Inflammatory macrophage treated with lipopolysaccharide for 4 hours (primary cell): ENCODE measurements around the gene BAIAP2.

Source experiments
- DNase-seq: peaks from one replicate; pipeline ENCODE4 v3.0.0-alpha.2; 2020

BAIAP2 gene

GRCh38 chr17:81034779-81035520 is at the start of gene BAIAP2:
TSS of gene BAIAP2 (plus strand) at chr17:81035151. CDS start at chr17:81035255, 104 bp downstream.
- peak; percentile 94 for DNase-seq

- no peak for DNase-seq
These were observed 48.9 kb upstream of the BAIAP2 start for GRCh38 chr17:80986046-80986445.

- DNase-seq: peak; percentile 56
These were observed 48.0 kb upstream of the BAIAP2 start for GRCh38 chr17:80986816-80987475.

- DNase-seq: no peak
These were observed 47.0 kb upstream of the BAIAP2 start for GRCh38 chr17:80987941-80988461.

- no peak for DNase-seq
These were observed 45.4 kb upstream of the BAIAP2 start for GRCh38 chr17:80989586-80989913.

GRCh38 chr17:80990921-80991644 is 43.9 kb upstream of the BAIAP2 start:
- DNase-seq: no peak

GRCh38 chr17:80991645-80992076 is 43.3 kb upstream of the BAIAP2 start, which contains the start of gene CHMP6:
TSS of gene CHMP6 (plus strand) at chr17:80991841. CDS start at chr17:80991919, 78 bp downstream.
- peak; percentile 79 for DNase-seq

- DNase-seq: no peak
These were observed 42.6 kb upstream of the BAIAP2 start for GRCh38 chr17:80992077-80992947.

- DNase-seq: no peak
These were observed 41.9 kb upstream of the BAIAP2 start for GRCh38 chr17:80992948-80993624.

- no peak for DNase-seq
These were observed 39.8 kb upstream of the BAIAP2 start for GRCh38 chr17:80995131-80995530.

GRCh38 chr17:80996422-80997305 is 38.3 kb upstream of the BAIAP2 start:
- DNase-seq: no peak

- no peak for DNase-seq
These were observed 37.4 kb upstream of the BAIAP2 start for GRCh38 chr17:80997424-80998117.

GRCh38 chr17:80998118-80998747 is 36.7 kb upstream of the BAIAP2 start:
- no peak for DNase-seq

- DNase-seq: no peak
These were observed 36.0 kb upstream of the BAIAP2 start for GRCh38 chr17:80998748-80999535.

- no peak for DNase-seq
These were observed 35.2 kb upstream of the BAIAP2 start for GRCh38 chr17:80999536-81000333.

- no peak for DNase-seq
These were observed 34.7 kb upstream of the BAIAP2 start for GRCh38 chr17:81000334-81000630.

GRCh38 chr17:81000631-81001357 is 34.2 kb upstream of the BAIAP2 start:
- DNase-seq: no peak

GRCh38 chr17:81002013-81002384 is 33.0 kb upstream of the BAIAP2 start:
- no peak for DNase-seq
